Smooth muscle cell (in vitro differentiated cells): ENCODE measurements around the gene SERF2. TPM values are rescaled to one million over a fixed set of nuclear protein-coding genes. Genes with fewer than 3 reads are reported as not detected.

Experiments used
- DNase-seq: peaks from one replicate; lab custom pipeline; 2025; ENCODE audit not compliant: unreplicated experiment; lab: John Stamatoyannopoulos, UW
- H2AFZ ChIP-seq: fragments of 200-600 bp; sonication (generic); 2 replicates; pipeline ENCODE4 v1.6.0; 2016; ENCODE audit warnings: antibody characterized with exemption, low read depth, mild to moderate bottlenecking
- H3F3A ChIP-seq: fragments of 200-600 bp; sonication (generic); 2 replicates; pipeline ENCODE4 v1.6.0; 2017; ENCODE audit warnings: antibody characterized with exemption, low read depth
- H3K27ac ChIP-seq: fragments of 200-600 bp; sonication (generic); 2 replicates; pipeline ENCODE4 v1.5.1; 2016; ENCODE audit warnings: low read depth, mild to moderate bottlenecking
- H3K27me3 ChIP-seq: fragments of 200-600 bp; sonication (generic); 2 replicates; pipeline ENCODE4 v1.6.1; 2016; ENCODE audit warnings: low read depth, mild to moderate bottlenecking
- H3K36me3 ChIP-seq: fragments of 200-600 bp; sonication (generic); 2 replicates; pipeline ENCODE4 v1.5.1; 2016; ENCODE audit warnings: low read depth
- H3K4me1 ChIP-seq: fragments of 200-600 bp; sonication (generic); 2 replicates; pipeline ENCODE4 v1.5.1; 2016; ENCODE audit warnings: low read depth
- H3K4me2 ChIP-seq: fragments of 200-600 bp; sonication (generic); 2 replicates; pipeline ENCODE4 v1.6.0; 2016; ENCODE audit warnings: mild to moderate bottlenecking
- H3K4me3 ChIP-seq: fragments of 200-600 bp; sonication (generic); 2 replicates; pipeline ENCODE4 v1.5.1; 2016; ENCODE audit warnings: mild to moderate bottlenecking
- H3K79me2 ChIP-seq: fragments of 200-600 bp; sonication (generic); 2 replicates; pipeline ENCODE4 v1.6.0; 2016; ENCODE audit warnings: low read depth, mild to moderate bottlenecking
- H3K9ac ChIP-seq: fragments of 200-600 bp; sonication (generic); 2 replicates; pipeline ENCODE4 v1.6.0; 2016; ENCODE audit warnings: low read depth
- H3K9me3 ChIP-seq: fragments of 200-600 bp; sonication (generic); replicated peaks from 2 replicates; pipeline ENCODE4 v1.5.1; 2016; ENCODE audit warnings: low read depth
- H4K20me1 ChIP-seq: fragments of 200-600 bp; sonication (generic); 2 replicates; pipeline ENCODE4 v1.6.0; 2016; ENCODE audit warnings: low read depth
- WGBS: methylation state at CpG from one replicate; pipeline ENCODE4 v1.1.7; 2016; ENCODE audit warnings: low lambda C conversion rate; 5-methylcytosine and 5-hydroxymethylcytosine counted together
- polyA plus RNA-seq: library from polyadenylated mRNA; unstranded; fragments of >200 nt; fragmentation: Nextera tagmentation; extraction: Ambion mirVana; gene quantifications from 2 replicates; pipeline ENCODE4 v1.2.1, GENCODE V29; 2016
- total RNA-seq: library from RNA; depleted of rRNA; stranded (reverse); fragments of >200 nt; gene quantifications from 2 replicates; pipeline ENCODE4 v1.2.3, GENCODE V29; 2014
- TF ChIP-seq, protein P1 (sequence below): fragments of 200-600 bp; sonication (generic); IDR thresholded peaks from 2 replicates; pipeline ENCODE4 v1.5.1; 2017; ENCODE audit warnings: borderline replicate concordance, mild to moderate bottlenecking, antibody characterized with exemption; ENCODE audit not compliant: insufficient read depth, poor library complexity, severe bottlenecking

SERF2 gene
- total and polyA plus RNA-seq, 2 experiments from 2014 or later = 1,247 to 2,420 TPM

DNA sequence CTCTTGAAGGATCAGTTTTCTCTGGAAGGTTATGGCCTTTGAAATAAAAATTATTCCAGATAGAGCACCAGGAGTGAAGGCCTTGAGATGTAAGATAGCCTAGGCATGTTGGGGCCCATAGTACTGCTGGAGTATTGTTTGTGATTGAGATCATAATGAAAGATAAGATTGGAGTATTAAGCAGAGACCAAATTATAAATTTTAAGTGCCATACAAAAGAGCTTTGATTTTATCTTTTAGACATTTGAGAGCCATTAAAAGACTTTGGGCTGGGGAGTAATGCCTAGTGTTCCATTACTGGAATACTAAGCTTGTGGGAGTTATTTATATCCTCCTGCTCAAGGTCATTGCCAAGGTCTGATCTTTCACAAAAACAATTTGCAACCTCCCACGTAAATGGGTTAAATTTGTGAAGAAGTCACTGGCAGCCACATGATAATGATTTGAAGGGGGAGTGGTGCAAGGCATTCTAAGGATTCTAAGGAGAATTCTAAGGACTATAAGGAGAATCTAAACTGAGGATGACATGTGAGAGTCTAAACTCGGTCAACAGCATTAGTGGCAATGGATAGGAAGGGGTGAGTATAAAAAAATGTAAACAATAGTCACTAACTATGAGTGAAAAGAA lies 28.2 kb upstream of the SERF2 start:
- 88% methylated on average over 2 of the region's 2 CpGs for whole genome bisulfite sequencing
- DNase-seq = no peak
- H3K4me2 ChIP-seq = no peak overlapping the region
- H3K27ac ChIP-seq = no peak overlapping the region
- no peak overlapping the region for H2AFZ ChIP-seq
- no peaks in the 10 kb centered on the region for H3K27me3 ChIP-seq
- no peaks in the 10 kb centered on the region for H3K9me3 ChIP-seq
- TF ChIP-seq, protein P1, sequence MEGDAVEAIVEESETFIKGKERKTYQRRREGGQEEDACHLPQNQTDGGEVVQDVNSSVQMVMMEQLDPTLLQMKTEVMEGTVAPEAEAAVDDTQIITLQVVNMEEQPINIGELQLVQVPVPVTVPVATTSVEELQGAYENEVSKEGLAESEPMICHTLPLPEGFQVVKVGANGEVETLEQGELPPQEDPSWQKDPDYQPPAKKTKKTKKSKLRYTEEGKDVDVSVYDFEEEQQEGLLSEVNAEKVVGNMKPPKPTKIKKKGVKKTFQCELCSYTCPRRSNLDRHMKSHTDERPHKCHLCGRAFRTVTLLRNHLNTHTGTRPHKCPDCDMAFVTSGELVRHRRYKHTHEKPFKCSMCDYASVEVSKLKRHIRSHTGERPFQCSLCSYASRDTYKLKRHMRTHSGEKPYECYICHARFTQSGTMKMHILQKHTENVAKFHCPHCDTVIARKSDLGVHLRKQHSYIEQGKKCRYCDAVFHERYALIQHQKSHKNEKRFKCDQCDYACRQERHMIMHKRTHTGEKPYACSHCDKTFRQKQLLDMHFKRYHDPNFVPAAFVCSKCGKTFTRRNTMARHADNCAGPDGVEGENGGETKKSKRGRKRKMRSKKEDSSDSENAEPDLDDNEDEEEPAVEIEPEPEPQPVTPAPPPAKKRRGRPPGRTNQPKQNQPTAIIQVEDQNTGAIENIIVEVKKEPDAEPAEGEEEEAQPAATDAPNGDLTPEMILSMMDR = no peak
- H3F3A ChIP-seq = peaks cover 35% of the 10 kb centered on the region
- H3K79me2 ChIP-seq = peaks cover 19% of the 10 kb centered on the region
- H3K9ac ChIP-seq = no peak overlapping the region
- H4K20me1 ChIP-seq = peaks cover 93% of the 10 kb centered on the region
- peaks cover 54% of the 10 kb centered on the region for H3K36me3 ChIP-seq
- no peak overlapping the region for H3K4me3 ChIP-seq
- no peaks in the 10 kb centered on the region for H3K4me1 ChIP-seq

- no peak for DNase-seq
- Histone ChIP-seq H3K27ac (no peak overlapping the region), H3K4me3 (no peak overlapping the region), H4K20me1 (peaks cover 70% of the 10 kb centered on the region), H2AFZ (no peak overlapping the region), H3K4me2 (no peak overlapping the region), H3K9ac (no peak overlapping the region), H3K9me3 (no peaks in the 10 kb centered on the region), H3K79me2 (no peaks in the 10 kb centered on the region), H3K27me3 (no peaks in the 10 kb centered on the region), H3K36me3 (peaks cover 58% of the 10 kb centered on the region), H3F3A (peaks cover 73% of the 10 kb centered on the region), H3K4me1 (no peaks in the 10 kb centered on the region)
- TF ChIP-seq, protein P1 = peak; percentile 79
- WGBS = 68% methylated on average over 5 of the region's 5 CpGs
Measured at GRCh38 chr15:43769584-43770228, 22.4 kb upstream of the SERF2 start.

DNA sequence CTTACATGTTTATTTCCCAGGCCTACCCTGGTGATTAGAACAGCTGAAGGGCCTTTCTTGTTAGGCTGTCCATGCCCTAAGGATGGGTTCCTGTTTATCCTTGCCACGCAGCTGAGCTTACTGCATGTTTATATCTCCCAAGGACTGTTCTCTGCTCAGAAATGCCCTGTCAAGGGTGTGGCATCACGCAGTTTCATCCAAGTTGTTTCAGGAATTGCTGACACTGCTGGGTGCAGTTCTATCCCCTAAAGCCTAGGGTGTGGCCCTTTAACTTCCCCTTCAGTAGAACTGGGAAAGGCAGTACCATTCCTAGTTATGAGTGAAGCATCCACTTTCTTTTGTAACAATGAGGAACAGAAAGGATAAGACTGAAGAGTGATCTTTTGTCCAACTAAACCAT lies 20.3 kb upstream of the SERF2 start:
- TF ChIP-seq, protein P1 = no peak
- DNase-seq = no peak
- Histone ChIP-seq H3K27ac (no peak overlapping the region), H3K9ac (no peak overlapping the region), H3K27me3 (no peaks in the 10 kb centered on the region), H3F3A (peaks cover 63% of the 10 kb centered on the region), H3K9me3 (no peaks in the 10 kb centered on the region), H3K4me1 (peaks cover 4% of the 10 kb centered on the region), H4K20me1 (peaks cover 59% of the 10 kb centered on the region), H3K4me3 (no peak overlapping the region), H3K79me2 (no peaks in the 10 kb centered on the region), H3K4me2 (no peak overlapping the region), H3K36me3 (peaks cover 41% of the 10 kb centered on the region), H2AFZ (no peak overlapping the region)
- 78% methylated on average over 2 of the region's 2 CpGs for WGBS

DNA sequence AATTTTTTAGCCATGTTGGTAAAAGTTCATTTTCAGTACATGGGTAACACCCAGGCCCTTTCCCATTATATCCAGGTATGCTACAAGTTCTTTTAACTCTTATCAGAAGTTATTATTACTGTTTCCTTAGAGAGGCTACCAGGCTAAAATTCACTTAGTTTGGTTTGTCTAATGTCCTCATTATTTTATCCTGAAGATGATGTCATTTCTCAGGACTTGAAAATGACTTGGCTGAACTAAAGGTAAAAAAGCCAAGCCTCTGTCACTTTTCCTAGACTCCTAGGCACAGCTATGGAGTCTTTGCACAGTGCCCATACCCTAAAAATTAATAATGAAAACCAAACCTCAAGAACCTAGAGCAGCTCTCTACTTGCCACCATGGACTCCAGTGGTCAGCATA lies 19.5 kb upstream of the SERF2 start:
- Histone ChIP-seq H3K9me3 (no peaks in the 10 kb centered on the region), H3K4me1 (peaks cover 4% of the 10 kb centered on the region), H3K4me3 (no peak overlapping the region), H3K27ac (no peak overlapping the region), H3K36me3 (peaks cover 35% of the 10 kb centered on the region), H3F3A (peaks cover 68% of the 10 kb centered on the region), H2AFZ (no peak overlapping the region), H3K9ac (no peak overlapping the region), H4K20me1 (peaks cover 53% of the 10 kb centered on the region), H3K79me2 (no peaks in the 10 kb centered on the region), H3K27me3 (no peaks in the 10 kb centered on the region), H3K4me2 (no peak overlapping the region)
- no peak for DNase-seq
- TF ChIP-seq, protein P1 = no peak
